ENCODE results near the gene ANKRD34A.

DNA sequence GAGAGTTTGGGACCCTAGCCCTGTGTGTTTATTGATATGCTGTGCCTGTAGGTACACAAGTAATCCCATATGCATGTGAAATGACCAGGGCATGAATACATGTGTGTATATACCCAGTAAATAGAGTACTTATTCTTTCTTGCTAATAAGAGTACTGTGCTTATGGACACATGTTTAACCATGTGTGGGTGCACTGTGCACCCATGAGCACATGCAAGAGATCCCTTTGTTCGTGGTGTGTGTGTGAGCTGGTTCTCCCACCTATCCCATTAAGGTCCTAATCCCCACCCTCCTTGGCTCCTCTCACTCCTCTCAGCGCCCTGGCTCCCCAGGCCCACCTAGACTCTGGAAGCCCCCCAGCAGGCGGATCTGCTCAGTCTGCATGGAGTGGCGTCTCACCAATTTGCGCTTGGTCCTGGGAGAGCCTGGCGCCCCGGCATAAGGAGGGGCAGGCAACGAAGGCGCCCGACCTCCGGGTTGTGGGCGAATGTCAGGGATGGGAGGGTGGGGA lies 4.4 kb downstream of the ANKRD34A start:
- TF ChIP-seq, protein P1, sequence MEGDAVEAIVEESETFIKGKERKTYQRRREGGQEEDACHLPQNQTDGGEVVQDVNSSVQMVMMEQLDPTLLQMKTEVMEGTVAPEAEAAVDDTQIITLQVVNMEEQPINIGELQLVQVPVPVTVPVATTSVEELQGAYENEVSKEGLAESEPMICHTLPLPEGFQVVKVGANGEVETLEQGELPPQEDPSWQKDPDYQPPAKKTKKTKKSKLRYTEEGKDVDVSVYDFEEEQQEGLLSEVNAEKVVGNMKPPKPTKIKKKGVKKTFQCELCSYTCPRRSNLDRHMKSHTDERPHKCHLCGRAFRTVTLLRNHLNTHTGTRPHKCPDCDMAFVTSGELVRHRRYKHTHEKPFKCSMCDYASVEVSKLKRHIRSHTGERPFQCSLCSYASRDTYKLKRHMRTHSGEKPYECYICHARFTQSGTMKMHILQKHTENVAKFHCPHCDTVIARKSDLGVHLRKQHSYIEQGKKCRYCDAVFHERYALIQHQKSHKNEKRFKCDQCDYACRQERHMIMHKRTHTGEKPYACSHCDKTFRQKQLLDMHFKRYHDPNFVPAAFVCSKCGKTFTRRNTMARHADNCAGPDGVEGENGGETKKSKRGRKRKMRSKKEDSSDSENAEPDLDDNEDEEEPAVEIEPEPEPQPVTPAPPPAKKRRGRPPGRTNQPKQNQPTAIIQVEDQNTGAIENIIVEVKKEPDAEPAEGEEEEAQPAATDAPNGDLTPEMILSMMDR (IDR thresholded peaks at IDR 0.05) = no peak
- TF ChIP-seq EP300 (IDR thresholded peaks at IDR 0.05) (no peak), POLR2A (IDR thresholded peaks at IDR 0.05) (no peak)

Data from ovary (tissue), 3 donors.